BLaER1 treated with 17β-estradiol and CSF1 and Interleukin-3, amounts not matched to agents 10 nM and 100 nM (cell line): ENCODE measurements around the gene UAP1L1.
A peak's percentile ranks its signal among the peaks of the same experiment; 100 is the strongest.

Source experiments
- H3K27ac ChIP-seq, 11 experiments: shearing (Covaris generic); formaldehyde crosslinking; 2 replicates each; pipeline ENCODE4 v1.8.1; 2022
- H3K27me3 ChIP-seq, 11 experiments: shearing (Covaris generic); formaldehyde crosslinking; 2 replicates each; pipeline ENCODE4 v1.8.1; 2022
- H3K36me3 ChIP-seq, 11 experiments: shearing (Covaris generic); formaldehyde crosslinking; 2 replicates each; pipeline ENCODE4 v1.8.1; 2022
- H3K4me1 ChIP-seq, 10 experiments: shearing (Covaris generic); formaldehyde crosslinking; 2 replicates each; pipeline ENCODE4 v1.8.1; 2022
- H3K4me2 ChIP-seq, 11 experiments: shearing (Covaris generic); formaldehyde crosslinking; 2 replicates each; pipeline ENCODE4 v1.8.1; 2022
- H3K4me3 ChIP-seq, 10 experiments: shearing (Covaris generic); formaldehyde crosslinking; 2 replicates each; pipeline ENCODE4 v1.8.1; 2022
- H3K9ac ChIP-seq, 11 experiments: shearing (Covaris generic); formaldehyde crosslinking; 2 replicates each; pipeline ENCODE4 v1.8.1; 2022
- H3K9me3 ChIP-seq, 11 experiments: shearing (Covaris generic); formaldehyde crosslinking; replicated peaks in 1 of 11; 2 replicates each; pipeline ENCODE4 v1.8.1; 2022
- H4K20me1 ChIP-seq, 11 experiments: shearing (Covaris generic); formaldehyde crosslinking; 2 replicates each; pipeline ENCODE4 v1.8.1; 2022
- Cebpa-rat ChIP-seq, 11 experiments: shearing (Covaris generic); IDR thresholded peaks; 2 replicates each; pipeline ENCODE4 v1.8.1; 2022

Gene UAP1L1

GRCh38 chr9:137045294-137046087 is 31.8 kb upstream of the UAP1L1 start:
- Histone ChIP-seq H3K4me3 (peak overlapping the region; percentile 72 to 86 (median 81)), H3K9ac (peak overlapping the region; percentile 61 to 84 (median 76)), H3K36me3 (peaks cover 3 to 11% (median 5%) of the 10 kb centered on the region in 11 experiments; a peak in 11 of 22 replicates), H3K4me2 (peak overlapping the region; percentile 95 to 100 (median 99)), H3K27ac (peak overlapping the region in 10 of 11 experiments; percentile 28 to 70 (median 56); a peak in 17 of 22 replicates), H4K20me1 (peaks cover 37 to 85% (median 72%) of the 10 kb centered on the region in 11 experiments), H3K4me1 (peaks cover 52 to 65% (median 60%) of the 10 kb centered on the region in 10 experiments), H3K9me3 (no peaks in the 10 kb centered on the region), H3K27me3 (peaks cover 36 to 62% (median 55%) of the 10 kb centered on the region in 11 experiments)
- TF ChIP-seq Cebpa-rat (IDR thresholded peaks at IDR 0.05): no peak

GRCh38 chr9:137046088-137046787 is 31.1 kb upstream of the UAP1L1 start, which contains the start of gene NPDC1:
TSS of gene NPDC1 (minus strand) at chr9:137046177. CDS start at chr9:137045989, 188 bp downstream.
- Histone ChIP-seq H4K20me1 (peaks cover 33 to 84% (median 71%) of the 10 kb centered on the region in 11 experiments), H3K9ac (peak within 1 kb of the TSS; percentile 61 to 84 (median 76)), H3K27ac (peak within 1 kb of the TSS in 10 of 11 experiments; percentile 28 to 70 (median 56); a peak in 17 of 22 replicates), H3K4me2 (peak within 1 kb of the TSS; percentile 95 to 100 (median 99)), H3K4me1 (peaks cover 45 to 58% (median 53%) of the 10 kb centered on the region in 10 experiments), H3K27me3 (peaks cover 43 to 70% (median 62%) of the 10 kb centered on the region in 11 experiments), H3K36me3 (peaks cover 0 to 5% (median 0%) of the 10 kb centered on the region in 11 experiments; a peak in 1 of 22 replicates), H3K4me3 (peak within 1 kb of the TSS; percentile 72 to 86 (median 81)), H3K9me3 (no peaks in the 10 kb centered on the region)
- no peak for TF ChIP-seq Cebpa-rat (IDR thresholded peaks at IDR 0.05)

- H3K9me3 ChIP-seq: no peaks in the 10 kb centered on the region
- peaks cover 70 to 96% (median 89%) of the 10 kb centered on the region in 11 experiments for H3K27me3 ChIP-seq
- H3K27ac ChIP-seq: no peak overlapping the region
- no peaks in the 10 kb centered on the region for H3K36me3 ChIP-seq
- no peak overlapping the region for H3K4me2 ChIP-seq
- H3K9ac ChIP-seq: no peak overlapping the region
- H3K4me3 ChIP-seq: no peak overlapping the region
- peaks cover 25 to 50% (median 39%) of the 10 kb centered on the region in 10 experiments for H3K4me1 ChIP-seq
- H4K20me1 ChIP-seq: peaks cover 12 to 84% (median 58%) of the 10 kb centered on the region in 11 experiments; a peak in 21 of 22 replicates
- no peak for TF ChIP-seq Cebpa-rat (IDR thresholded peaks at IDR 0.05)
Observed at GRCh38 chr9:137048655-137049543, 28.4 kb upstream of the UAP1L1 start.

- H3K27me3 ChIP-seq: peaks cover 79 to 99% (median 96%) of the 10 kb centered on the region in 11 experiments
Observed at GRCh38 chr9:137049544-137050449, 27.5 kb upstream of the UAP1L1 start.

GRCh38 chr9:137050570-137050969 is 26.7 kb upstream of the UAP1L1 start:
- H3K9ac ChIP-seq: no peak overlapping the region
- no peak overlapping the region for H3K4me2 ChIP-seq
- H3K36me3 ChIP-seq: no peaks in the 10 kb centered on the region
- TF ChIP-seq Cebpa-rat (IDR thresholded peaks at IDR 0.05): no peak
- peaks cover 0 to 83% (median 41%) of the 10 kb centered on the region in 11 experiments; a peak in 18 of 22 replicates for H4K20me1 ChIP-seq
- H3K9me3 ChIP-seq: no peaks in the 10 kb centered on the region
- H3K4me1 ChIP-seq: peaks cover 9 to 33% (median 23%) of the 10 kb centered on the region in 10 experiments; a peak in 19 of 20 replicates
- no peak overlapping the region for H3K27ac ChIP-seq
- H3K27me3 ChIP-seq: peaks cover 87 to 99% (median 96%) of the 10 kb centered on the region in 11 experiments
- H3K4me3 ChIP-seq: no peak overlapping the region

More at GRCh38 chr9:137049544-137050449, 27.5 kb upstream of the UAP1L1 start:
- Histone ChIP-seq H3K4me2 (no peak overlapping the region), H3K36me3 (no peaks in the 10 kb centered on the region), H3K4me1 (peaks cover 16 to 41% (median 30%) of the 10 kb centered on the region in 10 experiments), H3K9me3 (no peaks in the 10 kb centered on the region), H3K9ac (no peak overlapping the region), H4K20me1 (peaks cover 3 to 83% (median 49%) of the 10 kb centered on the region in 11 experiments; a peak in 21 of 22 replicates), H3K4me3 (no peak overlapping the region), H3K27ac (no peak overlapping the region)
- TF ChIP-seq Cebpa-rat (IDR thresholded peaks at IDR 0.05): no peak

- Histone ChIP-seq H3K27me3 (peaks cover 91 to 99% (median 96%) of the 10 kb centered on the region in 11 experiments), H4K20me1 (peaks cover 0 to 86% (median 40%) of the 10 kb centered on the region in 11 experiments; a peak in 16 of 22 replicates), H3K4me3 (no peak overlapping the region), H3K27ac (no peak overlapping the region), H3K9me3 (no peaks in the 10 kb centered on the region), H3K4me2 (no peak overlapping the region), H3K9ac (no peak overlapping the region), H3K36me3 (no peaks in the 10 kb centered on the region), H3K4me1 (peaks cover 2 to 27% (median 20%) of the 10 kb centered on the region in 10 experiments; a peak in 17 of 20 replicates)
- TF ChIP-seq Cebpa-rat (IDR thresholded peaks at IDR 0.05): no peak
Observed at GRCh38 chr9:137051145-137051724, 26.1 kb upstream of the UAP1L1 start.

- no peaks in the 10 kb centered on the region for H3K36me3 ChIP-seq
- no peak for TF ChIP-seq Cebpa-rat (IDR thresholded peaks at IDR 0.05)
- H4K20me1 ChIP-seq: peaks cover 0 to 79% (median 36%) of the 10 kb centered on the region in 11 experiments; a peak in 16 of 22 replicates
- H3K9me3 ChIP-seq: no peaks in the 10 kb centered on the region
- H3K4me1 ChIP-seq: peaks cover 0 to 19% (median 16%) of the 10 kb centered on the region in 10 experiments; a peak in 16 of 20 replicates
- peaks cover 84 to 99% (median 90%) of the 10 kb centered on the region in 11 experiments for H3K27me3 ChIP-seq
- H3K9ac ChIP-seq: no peak overlapping the region
- peak overlapping the region in 7 of 11 experiments; percentile 2 to 43 (median 36); a peak in 9 of 22 replicates for H3K4me2 ChIP-seq
- H3K27ac ChIP-seq: no peak overlapping the region
- H3K4me3 ChIP-seq: no peak overlapping the region
Observed at GRCh38 chr9:137052293-137052692, 25.0 kb upstream of the UAP1L1 start.
